HL-60 (cell line): ENCODE results near the gene GPC5.

Source experiments
- DNase-seq, 2 experiments: peaks; one replicate each; pipeline ENCODE4 v3.0.0-alpha.2; 2010 to 2020; ENCODE audit warnings: low read depth in 1 of 2, low spot score in 1 of 2
- H3K27ac ChIP-seq: fragments of 250-450 bp; sonication (Bioruptor Pico); replicated peaks from 2 replicates; pipeline ENCODE4 v1.5.1; 2020; ENCODE audit warnings: mild to moderate bottlenecking, moderate library complexity
- H3K27me3 ChIP-seq: fragments of 250-450 bp; sonication (Bioruptor Pico); 2 replicates; pipeline ENCODE4 v1.5.1; 2021; ENCODE audit warnings: mild to moderate bottlenecking, moderate library complexity; ENCODE audit not compliant: insufficient read depth, poor library complexity, severe bottlenecking
- H3K4me3 ChIP-seq: replicated peaks from 2 replicates; pipeline ENCODE4 v1.5.1; 2011; ENCODE audit warnings: mild to moderate bottlenecking, control low read depth, low read length; ENCODE audit not compliant: insufficient read depth
- CTCF ChIP-seq: IDR thresholded peaks from one replicate; pipeline ENCODE4 v1.5.1; 2011; ENCODE audit warnings: low read length, control low read depth, inconsistent platforms; ENCODE audit not compliant: insufficient read depth
- GABPA ChIP-seq: IDR thresholded peaks from 2 replicates; pipeline ENCODE4 v1.6.1; 2012; ENCODE audit warnings: low read depth
- POLR2AphosphoS5 ChIP-seq: IDR thresholded peaks from 2 replicates; pipeline ENCODE4 v1.6.1; 2012; ENCODE audit warnings: low read depth
- REST ChIP-seq: IDR thresholded peaks from 2 replicates; pipeline ENCODE4 v1.6.1; 2012; ENCODE audit warnings: low read depth; ENCODE audit not compliant: insufficient replicate concordance
- SPI1 ChIP-seq: IDR thresholded peaks from 2 replicates; pipeline ENCODE4 v1.6.1; 2012; ENCODE audit warnings: low read depth, mild to moderate bottlenecking, borderline replicate concordance

Gene GPC5

GRCh38 chr13:92735909-92736308 is 1337.5 kb downstream of the GPC5 start:
- TF ChIP-seq POLR2AphosphoS5 (no peak), SPI1 (no peak), GABPA (no peak), CTCF (no peak), REST (no peak)
- Histone ChIP-seq H3K27ac (no peak overlapping the region), H3K4me3 (no peak overlapping the region), H3K27me3 (no peaks in the 10 kb centered on the region)
- no peak for DNase-seq

GRCh38 chr13:92739306-92739818 is 1340.9 kb downstream of the GPC5 start:
- H3K27ac ChIP-seq: no peak overlapping the region
- no peak for TF ChIP-seq GABPA
- TF ChIP-seq REST: no peak
- no peak for TF ChIP-seq SPI1
- TF ChIP-seq CTCF: no peak
- H3K4me3 ChIP-seq: no peak overlapping the region
- no peaks in the 10 kb centered on the region for H3K27me3 ChIP-seq
- no peak for DNase-seq

- TF ChIP-seq REST (no peak), SPI1 (no peak), POLR2AphosphoS5 (no peak), GABPA (no peak), CTCF (no peak)
- H3K4me3 ChIP-seq: no peak overlapping the region
- no peak for DNase-seq
Measured at GRCh38 chr13:92743992-92744391, 1345.6 kb downstream of the GPC5 start.

More at GRCh38 chr13:92743992-92744391, 1345.6 kb downstream of the GPC5 start:
- no peak overlapping the region for H3K27ac ChIP-seq
- no peaks in the 10 kb centered on the region for H3K27me3 ChIP-seq
